Activated naive CD4-positive, alpha-beta T cell (primary cell): ENCODE data around the gene BTBD16.

ENCODE experiments used
- DNase-seq, 4 experiments: peaks; one replicate each; lab custom pipeline; 2025; lab: John Stamatoyannopoulos, UW

Gene BTBD16

GRCh38 chr10:122373721-122374120 is 102.6 kb downstream of the BTBD16 start:
- DNase-seq, result no peak

- peak; percentile 82 to 93 (median 84) for DNase-seq
These were observed 103.3 kb downstream of the BTBD16 start, which contains the start of gene PLEKHA1 for GRCh38 chr10:122374237-122374858. PLEKHA1 (plus strand) TSS chr10:122374708; CDS start chr10:122393201, 18,493 bp downstream.

GRCh38 chr10:122374859-122375678 is 104.0 kb downstream of the BTBD16 start:
- peak; percentile 24 to 60 (median 39) for DNase-seq

DNA sequence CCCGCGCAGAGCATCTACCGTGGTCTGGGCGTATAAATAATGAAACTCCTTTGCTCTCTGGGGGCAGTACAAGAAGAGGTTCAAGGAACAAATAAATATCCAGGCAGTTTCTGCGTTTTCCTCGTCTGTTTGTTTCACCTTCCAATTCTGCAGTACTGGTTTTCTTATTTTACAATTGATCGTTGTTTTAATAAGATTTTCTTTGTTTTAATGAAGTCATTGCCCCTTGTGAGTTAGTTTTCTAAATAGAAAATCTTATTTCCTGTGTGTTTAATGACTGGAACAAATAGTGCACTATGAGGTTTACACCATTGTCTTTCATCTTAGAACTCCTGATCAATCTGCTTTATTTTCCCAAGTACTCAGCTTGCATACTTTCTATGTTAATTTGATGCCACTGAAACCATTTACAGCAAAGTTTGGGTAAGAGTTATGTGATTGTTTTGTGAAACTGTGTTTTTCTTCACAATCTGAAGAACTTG is 104.6 kb downstream of the BTBD16 start:
- DNase-seq, result no peak

DNA sequence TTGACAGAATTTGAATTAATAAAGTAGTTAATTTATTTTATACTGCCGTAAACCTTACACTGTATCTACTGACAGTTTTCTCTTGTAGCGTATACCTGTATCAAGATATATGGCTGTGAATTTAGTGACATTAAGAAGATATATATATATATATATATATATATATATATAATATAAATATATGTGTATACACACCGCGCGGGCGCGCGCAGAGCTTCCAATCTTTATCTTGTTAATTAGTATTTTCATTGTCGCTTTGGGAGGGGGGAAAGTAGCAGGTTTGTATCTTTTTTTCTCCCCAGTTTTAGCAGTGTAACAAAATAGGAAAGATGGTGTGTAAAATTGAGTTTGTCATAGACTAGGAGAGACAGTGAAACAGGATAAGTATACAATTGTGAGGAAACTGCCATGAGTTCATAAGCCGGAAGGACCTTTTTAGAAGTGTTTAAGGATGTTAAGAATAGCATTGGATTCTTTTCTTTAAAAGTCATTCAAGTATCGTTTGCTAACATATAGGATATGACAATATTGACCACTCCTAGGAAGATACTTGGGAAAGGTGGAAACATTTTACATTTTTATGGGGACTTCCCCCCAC is 105.4 kb downstream of the BTBD16 start:
- no peak for DNase-seq

- DNase-seq, result no peak
These were observed 107.9 kb downstream of the BTBD16 start for GRCh38 chr10:122379041-122379440.

DNA sequence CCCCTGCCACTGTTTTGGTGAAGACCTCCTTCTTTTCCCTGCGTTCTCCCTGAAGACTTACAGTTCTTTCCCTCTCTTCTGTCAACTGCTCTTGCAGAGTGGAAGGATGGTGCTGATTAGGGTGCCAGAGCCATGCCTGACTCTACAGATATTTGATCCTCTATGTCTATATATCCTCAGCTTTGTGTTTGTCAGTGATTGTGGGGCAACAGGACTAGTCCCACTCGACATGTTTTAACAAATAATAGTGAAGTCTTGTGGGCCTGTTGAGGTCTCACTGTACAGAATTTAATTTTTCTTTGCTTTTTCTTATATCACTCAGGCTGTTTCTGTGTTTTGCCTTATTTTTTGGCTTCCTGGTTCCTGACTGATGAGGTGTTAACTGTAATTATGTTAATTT is 108.4 kb downstream of the BTBD16 start:
- no peak for DNase-seq

DNA sequence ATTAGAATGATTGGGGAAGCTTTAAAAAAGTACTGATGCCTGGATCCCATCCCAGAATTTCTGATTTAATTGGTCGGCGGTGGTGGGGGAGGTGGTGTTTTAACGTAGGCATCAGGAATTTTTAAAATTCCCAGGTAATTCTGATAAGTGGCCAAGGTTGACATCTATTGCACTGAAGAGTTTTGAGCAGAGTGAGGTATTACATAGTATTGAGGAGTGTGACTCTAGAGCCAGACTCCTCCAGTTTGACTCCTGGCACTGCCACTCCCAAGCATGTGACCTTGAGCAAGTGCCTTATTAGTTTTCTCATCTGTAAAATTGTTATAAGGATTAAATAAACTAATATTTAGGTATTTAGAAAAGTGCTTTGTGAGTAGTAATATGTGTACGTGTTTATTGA is 109.6 kb downstream of the BTBD16 start:
- DNase-seq, result no peak

GRCh38 chr10:122381680-122382079 is 110.6 kb downstream of the BTBD16 start:
- no peak for DNase-seq

- DNase-seq, result no peak
These were observed 115.4 kb downstream of the BTBD16 start for GRCh38 chr10:122386514-122386913.

DNA sequence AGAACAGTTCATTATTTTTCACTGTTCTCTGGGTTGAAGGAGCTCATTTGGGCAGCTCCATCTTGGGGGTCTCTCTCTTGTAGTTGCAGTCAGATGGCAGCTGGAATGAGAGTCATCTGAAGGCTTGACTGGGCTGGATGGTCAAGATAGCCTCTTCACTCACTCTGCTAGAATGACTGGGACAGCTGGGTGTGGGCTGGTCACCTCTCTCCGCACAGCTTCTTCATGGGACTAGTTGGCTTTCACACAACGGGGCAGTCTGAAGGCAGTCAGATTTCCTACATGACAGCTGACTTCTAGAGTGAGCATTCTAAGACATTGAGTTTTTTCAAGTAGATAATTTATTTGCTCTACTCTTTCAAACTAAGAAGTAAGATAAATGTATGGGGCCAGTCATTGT is 116.5 kb downstream of the BTBD16 start:
- DNase-seq, result no peak
